Measurements from ENCODE around the gene SNED1.

Gene SNED1

GRCh38 chr2:241029599-241030332, 31.3 kb downstream of the SNED1 start:
- DNase-seq (ENCODE audit: low spot score), result no peak

DNA sequence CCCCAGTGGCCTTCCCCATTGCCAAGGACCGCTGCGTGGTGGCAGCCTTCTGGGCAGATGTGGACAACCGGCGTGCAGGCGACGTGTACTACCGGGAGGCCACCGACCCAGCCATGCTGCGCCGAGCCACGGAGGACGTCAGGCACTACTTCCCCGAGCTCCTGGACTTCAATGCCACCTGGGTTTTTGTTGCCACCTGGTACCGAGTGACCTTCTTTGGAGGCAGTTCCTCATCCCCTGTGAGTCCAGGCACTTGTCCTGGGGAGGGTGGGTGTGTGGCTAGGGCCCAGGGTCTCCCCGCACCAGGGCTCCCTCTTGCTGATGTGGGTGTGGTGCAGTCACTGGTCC, 31.9 kb downstream of the SNED1 start:
- DNase-seq (ENCODE audit: low spot score), result no peak

DNA sequence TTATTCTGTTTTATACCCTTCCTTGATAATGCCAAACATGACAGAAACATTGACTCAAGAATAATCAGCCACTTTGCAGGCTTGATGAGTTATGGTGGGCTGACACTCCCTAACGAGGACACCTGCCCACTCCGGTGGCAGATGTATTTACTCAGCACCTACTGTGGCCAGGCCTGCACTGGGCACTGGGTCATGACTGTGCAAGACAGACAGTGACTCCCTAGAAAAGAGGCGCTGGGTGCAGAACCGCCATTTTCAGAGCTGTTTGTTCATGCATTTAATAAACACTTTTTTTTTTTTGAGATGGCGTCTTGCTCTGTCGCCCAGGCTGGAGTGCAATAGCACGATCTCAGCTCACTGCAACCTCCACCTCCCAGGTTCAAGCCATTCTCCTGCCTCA, 32.5 kb downstream of the SNED1 start:
- DNase-seq (ENCODE audit: low spot score), result no peak

DNA sequence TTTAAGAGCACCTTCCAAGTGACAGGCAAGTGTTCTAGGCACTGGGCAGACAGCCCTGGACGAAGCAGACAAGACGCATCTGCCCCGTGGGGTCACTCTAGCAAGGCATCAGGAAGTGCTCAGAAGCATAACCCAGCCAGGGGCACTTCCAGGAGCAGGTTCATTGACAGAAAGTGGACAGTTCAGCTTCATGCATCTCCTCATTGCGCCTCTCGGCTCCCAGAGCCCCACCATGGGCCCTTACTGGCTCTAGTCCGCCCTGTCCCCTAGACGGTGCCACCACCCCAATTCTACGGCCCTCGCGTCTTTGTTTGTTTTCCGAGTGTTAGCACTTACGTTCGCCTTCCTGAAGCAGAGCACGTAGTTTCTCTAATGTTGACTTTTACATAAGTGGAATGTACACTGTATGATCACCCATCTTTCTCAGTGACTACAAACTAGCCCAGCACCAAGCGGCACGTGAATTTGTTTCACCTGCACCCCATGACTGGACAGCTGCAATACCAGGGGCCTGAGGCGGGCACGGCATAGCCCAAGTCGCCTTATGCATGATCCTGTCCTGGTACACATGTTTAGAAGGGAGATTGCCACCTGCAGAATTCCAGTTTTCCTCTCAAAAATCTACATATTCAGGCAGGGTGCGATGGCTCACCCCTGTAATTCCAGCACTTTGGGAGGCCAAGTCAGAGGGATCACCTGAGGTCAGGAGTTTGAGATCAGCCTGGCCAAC, 33.2 kb downstream of the SNED1 start:
- no peak for DNase-seq (ENCODE audit: low spot score)

DNA sequence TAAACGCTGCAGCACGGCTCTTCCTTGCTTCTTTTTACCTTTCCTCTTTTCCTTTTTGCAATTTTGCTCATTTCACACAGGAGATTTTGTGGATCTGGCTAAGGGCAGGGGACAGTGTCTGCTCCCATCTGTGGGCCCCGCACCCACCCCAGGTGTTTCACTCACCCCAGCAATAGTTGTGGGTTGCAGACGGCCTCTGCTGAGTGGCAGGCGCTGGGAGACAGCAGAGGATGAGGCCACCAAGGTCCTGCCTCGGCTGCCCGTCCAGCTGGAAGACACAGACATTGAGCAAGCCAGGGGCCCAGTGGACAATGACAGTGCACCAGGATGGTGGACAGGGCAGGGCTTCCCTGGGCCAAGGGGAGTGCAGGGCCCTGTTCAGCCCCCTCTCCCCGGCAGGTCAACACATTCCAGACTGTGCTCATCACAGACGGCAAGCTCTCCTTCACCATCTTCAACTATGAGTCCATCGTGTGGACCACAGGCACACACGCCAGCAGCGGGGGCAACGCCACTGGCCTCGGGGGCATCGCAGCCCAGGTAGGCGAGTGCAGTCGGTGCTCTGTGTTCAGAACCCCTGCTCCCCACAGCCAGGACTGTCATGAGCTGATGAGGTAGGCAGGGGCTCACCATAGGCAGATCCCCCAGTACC, 35.0 kb downstream of the SNED1 start:
- DNase-seq (ENCODE audit: low spot score), result no peak

DNA sequence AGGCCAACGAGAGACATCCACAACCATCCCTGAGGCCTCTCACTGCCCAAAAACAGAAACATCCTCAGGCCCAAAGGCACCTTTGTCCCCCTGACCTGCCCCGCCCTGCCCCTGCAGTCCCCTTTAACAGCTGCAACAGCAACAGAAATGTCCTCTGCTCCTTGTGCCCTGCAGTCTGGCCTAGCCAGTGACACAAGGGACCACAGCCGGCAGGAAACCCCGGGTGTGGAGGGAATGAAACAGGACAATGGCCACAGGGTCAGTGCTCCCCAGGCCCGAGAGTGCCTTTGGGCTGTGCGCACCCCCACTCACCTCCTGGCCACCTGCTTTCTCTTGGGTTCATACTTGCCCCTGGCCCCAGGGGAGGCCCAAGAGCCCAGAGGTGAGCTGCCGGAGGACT, 35.6 kb downstream of the SNED1 start:
- DNase-seq (ENCODE audit: low spot score), result no peak

DNA sequence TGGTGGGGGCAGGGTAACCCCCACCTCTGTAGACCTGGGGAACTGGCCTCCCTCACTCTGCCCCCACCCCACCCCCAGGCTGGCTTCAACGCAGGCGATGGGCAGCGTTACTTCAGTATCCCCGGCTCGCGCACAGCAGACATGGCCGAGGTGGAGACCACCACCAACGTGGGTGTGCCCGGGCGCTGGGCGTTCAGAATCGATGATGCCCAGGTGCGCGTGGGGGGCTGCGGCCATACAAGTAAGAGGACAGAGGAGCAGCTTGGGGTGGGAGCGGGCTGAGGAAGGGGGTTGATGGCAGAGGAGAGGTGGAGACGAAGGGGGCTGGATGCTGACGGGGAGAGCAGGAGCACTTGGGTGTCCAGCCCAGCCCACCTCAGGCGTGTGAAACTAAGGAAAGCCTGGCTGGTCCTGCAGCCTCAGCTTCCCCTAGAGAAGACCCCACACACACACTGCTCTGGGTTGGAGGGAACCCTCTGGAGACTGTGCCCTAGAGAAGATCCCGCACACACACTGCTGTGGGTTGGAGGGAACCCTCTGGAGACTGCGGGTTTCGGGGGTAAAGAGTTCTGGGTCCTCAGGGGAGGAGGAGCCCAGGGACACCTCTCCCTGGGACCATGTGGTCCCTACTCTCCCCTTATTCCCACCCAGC, 36.2 kb downstream of the SNED1 start:
- no peak for DNase-seq (ENCODE audit: low spot score)

DNA sequence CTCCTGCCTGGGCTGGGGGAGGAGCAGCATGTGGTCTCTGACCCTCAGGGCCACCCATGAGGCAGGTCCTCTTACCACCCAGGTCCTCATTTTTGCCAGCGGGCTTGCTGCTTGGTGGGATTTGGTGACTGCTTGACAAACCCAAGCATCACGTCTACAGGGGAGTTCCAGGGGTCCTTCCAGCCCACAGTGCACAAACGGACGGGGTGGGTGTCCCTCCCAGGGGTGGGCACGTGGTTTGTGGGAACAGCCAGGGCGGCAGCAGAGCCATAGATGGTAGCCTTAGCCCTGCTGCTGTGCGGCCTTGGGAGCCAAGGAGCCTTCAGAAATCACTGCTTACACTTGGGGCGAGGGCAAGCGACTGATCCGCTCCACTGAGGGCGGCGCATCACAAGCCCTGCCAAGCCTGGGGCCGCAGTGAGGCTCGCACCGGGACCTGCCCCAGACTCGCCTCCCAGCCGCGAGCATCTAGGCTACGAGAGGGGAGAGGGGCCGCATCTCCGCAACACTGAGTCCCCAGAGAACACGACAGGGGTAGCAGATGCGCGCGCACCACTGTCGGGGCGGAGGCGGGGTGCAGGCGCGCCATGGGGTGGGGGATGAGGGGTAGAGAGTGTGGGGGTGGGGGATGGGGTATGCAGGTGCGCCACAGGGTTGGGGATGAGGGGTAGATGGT, 36.9 kb downstream of the SNED1 start:
- no peak for DNase-seq (ENCODE audit: low spot score)

DNA sequence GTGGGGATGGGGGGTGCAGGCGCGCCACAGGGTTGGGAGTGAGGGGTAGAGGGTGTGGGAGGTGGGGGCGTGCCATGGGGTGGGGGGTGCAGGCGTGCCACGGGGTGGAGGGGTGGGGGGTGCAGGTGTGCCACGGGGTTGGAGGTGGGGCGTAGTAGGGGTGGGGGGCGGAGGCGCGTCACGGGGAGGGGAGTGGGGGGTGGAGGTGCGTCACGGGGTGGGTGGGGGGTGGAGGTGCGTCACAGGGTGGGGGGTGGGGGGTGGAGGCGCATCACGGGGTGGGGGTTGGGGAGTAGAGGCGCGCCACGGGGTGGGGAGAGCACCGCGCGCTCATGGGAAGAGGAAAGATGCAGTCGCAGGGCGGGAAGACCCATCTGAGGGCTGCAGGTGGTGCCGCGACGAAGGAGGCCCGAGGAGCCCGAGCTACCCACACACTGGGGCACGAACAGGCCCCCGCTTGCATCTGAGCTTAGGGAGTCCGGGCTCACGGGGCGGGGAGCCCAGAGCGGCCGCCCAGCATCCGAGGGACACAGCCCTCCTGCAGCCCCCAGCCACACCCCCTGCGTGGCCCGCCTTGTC, 37.5 kb downstream of the SNED1 start:
- no peak for DNase-seq (ENCODE audit: low spot score)

DNA sequence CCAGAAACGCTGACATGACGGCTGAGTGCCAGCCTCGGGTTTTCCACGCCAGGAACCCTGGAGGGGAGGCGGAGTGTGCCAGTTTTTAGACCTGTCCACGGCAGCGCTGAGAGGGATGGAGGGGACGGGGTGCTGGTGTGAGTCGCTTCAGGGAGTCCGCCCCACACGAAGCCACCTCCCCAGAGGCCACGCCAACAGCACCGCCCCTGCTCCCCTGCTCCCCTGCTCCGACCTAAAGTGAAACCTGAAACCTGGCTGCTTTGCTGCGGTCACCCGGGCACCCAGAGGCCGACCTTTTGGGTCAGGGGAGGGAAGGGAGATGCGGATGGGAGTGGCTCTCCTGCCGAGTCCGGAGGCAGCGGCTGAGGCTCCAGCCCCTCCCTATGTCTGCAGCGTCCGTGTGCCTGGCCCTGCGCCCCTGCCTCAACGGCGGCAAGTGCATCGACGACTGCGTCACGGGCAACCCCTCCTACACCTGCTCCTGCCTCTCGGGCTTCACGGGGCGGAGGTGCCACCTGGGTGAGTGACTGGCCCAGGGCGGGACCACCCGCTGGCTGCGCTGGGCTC, 38.1 kb downstream of the SNED1 start:
- no peak for DNase-seq (ENCODE audit: low spot score)

DNA sequence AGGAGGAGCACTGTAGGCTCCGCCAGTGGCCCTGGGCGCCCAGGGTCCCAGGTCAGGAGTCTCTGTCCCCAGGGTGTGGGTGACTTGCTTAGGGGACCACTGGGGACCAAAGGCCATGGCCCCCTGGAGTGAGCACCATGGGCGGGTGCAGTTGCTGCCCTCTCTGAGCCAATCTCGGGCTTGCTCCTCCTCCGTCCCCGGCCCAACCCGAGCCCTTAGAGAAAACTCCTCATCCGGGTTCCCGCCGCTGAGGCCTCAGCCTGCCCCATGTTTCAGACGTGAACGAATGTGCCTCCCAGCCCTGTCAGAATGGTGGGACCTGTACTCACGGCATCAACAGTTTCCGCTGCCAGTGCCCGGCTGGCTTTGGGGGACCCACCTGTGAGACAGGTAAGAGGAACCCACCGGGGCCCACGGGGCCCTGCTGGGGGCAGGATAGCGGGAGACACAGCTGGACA, 38.6 kb downstream of the SNED1 start:
- no peak for DNase-seq (ENCODE audit: low spot score)

- no peak for DNase-seq (ENCODE audit: low spot score)
Measured at GRCh38 chr2:241037498-241037897, 39.1 kb downstream of the SNED1 start.

DNA sequence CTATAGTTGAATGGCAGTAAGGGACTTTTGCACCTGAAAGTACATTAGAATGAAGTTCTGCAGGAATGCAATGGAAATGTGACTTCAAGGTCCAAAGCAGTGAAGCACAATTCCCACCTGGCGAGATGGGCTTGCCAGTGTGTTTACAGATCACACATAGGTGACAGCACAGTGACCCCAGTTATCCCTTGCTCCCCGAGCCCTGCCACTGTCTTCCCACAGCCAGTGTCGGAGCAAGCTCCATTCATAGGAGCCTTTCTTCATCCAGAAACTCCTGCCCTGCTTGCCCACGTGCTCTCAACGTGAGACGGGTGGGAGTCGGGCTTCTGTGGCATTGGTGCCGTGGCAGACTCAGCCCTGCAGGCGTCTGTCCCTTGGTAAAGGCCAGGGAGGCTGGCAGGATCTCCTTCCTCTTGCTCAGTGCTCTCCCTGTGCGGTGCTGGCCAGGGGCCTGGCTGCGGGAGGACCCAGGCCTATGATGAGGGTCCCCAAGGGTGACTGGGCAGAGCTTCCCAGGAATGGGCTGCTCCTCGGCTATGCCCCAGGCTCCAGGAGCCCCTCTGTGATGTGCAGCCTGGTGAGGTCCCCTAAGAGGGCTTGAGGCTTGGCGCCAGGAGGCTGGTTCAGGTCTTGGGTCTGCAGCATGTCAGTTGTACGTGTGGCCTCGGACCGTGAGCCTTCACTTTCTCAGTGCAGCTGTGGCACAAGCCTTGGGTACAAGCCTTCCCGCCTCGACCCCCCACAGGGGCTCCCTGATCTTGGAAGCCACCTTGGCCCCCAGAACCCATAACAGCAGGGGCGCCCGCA, 40.2 kb downstream of the SNED1 start:
- no peak for DNase-seq (ENCODE audit: low spot score)

DNA sequence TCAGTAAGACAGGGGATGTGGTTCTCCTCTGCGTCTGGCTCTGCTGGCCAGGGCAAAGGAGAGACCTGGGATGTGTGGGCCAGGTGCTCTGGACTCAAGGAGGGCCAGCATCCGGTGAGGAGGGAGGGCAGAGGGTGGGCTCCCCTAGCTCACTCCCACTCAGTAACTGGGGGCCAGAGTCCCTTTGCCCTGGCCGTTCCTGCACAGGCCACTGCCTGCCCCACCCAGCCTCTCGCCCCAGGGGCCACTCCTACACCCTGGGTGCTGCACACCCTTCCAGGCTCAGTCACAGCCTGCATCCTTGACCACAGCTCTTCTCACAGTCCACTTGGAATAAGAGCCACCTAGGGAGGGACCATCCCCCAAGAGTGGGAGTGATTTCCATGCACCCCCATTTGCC, 41.0 kb downstream of the SNED1 start:
- DNase-seq (ENCODE audit: low spot score), result no peak

DNA sequence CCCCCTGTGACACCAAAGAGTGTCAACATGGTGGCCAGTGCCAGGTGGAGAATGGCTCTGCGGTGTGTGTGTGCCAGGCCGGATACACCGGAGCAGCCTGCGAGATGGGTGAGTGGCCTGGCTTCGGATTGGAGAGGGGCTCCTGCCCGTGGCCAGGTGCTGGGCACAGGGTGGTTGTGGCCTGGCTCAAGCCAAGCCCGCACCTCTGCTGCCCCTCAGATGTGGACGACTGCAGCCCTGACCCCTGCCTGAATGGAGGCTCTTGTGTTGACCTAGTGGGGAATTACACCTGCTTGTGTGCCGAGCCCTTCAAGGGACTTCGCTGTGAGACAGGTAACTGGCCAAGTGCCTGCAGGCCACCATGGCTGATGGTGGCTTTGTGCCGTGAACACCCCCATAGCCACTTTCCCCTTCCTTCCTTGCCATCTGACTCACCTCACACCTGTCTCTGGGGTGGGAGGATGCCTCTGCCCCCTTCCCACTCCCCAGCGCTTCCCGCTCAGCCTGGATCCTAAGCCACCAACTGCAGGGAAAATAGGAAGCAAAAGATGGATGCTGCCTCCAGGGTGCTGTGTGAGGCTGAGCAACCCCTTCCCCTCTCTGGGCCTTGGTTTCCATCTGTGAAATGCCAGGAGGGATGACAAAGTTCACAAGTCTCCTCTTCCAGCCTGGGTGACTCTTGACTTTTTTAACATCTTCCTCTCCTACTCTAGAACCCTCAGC, 41.8 kb downstream of the SNED1 start:
- no peak for DNase-seq (ENCODE audit: low spot score)

DNA sequence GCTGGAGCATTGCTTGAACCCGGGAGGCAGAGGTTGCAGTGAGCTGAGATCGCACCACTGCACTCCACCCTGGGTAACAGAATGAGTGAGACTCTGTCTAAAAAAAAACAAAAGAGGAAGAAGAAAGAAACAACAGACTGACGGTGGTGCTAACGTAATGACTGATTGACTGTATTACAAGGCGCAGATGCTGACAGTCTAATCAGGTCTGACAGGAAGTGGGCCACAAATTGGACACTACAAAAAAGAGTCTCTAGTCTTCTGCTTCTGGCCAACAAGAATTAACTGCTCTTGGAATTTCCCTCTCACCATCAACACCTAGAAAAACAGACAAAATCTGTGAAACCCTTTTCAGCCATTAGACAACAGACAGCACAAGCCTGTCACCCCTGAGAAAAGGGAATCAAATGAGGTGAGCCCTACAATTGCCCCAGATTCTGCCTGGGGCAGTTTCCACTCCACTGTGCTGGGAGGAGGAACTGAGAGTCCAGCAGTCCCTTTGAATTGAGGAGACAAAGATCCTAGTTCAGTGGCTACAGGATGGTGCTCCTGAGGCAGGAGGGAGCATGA, 43.3 kb downstream of the SNED1 start:
- no peak for DNase-seq (ENCODE audit: low spot score)

- DNase-seq (ENCODE audit: low spot score), result no peak
Measured at GRCh38 chr2:241043581-241043980, 45.2 kb downstream of the SNED1 start.

DNA sequence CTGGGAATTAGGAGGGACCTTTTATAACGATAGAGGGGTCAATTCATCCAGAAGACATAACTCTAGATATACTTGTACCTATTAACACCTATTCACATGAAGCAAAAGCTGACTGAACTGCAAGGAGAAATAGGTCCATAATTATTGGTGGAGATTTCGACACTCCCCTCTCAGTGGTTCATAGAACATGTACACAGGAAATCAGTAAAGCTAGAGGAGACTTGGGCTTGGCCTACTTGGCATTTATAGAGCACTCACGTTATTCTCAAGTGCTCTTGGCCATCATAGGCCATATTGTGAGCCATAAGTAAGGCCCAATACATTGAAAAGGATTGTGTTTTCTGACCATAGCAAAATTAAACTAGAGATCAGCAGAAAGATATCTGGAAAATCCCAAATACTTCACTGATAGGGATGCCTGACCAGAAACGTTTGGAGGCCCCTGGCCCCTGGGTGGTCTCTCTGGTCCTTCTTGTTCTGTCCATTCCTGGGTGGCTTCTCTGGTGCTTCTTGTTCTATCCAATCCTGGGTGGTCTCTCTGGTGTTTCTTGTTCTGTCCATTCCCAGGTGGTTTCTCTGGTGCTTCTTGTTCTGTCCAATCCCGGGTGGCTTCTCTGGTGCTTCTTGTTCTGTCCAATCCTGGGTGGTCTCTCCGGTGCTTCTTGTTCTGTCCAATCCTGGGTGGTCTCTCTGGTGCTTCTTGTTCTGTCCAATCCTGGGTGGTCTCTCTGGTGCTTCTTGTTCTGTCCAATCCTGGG, 49.0 kb downstream of the SNED1 start:
- DNase-seq (ENCODE audit: low spot score), result no peak
